ENCODE measurements around the gene ZNF670.

Gene ZNF670

DNA sequence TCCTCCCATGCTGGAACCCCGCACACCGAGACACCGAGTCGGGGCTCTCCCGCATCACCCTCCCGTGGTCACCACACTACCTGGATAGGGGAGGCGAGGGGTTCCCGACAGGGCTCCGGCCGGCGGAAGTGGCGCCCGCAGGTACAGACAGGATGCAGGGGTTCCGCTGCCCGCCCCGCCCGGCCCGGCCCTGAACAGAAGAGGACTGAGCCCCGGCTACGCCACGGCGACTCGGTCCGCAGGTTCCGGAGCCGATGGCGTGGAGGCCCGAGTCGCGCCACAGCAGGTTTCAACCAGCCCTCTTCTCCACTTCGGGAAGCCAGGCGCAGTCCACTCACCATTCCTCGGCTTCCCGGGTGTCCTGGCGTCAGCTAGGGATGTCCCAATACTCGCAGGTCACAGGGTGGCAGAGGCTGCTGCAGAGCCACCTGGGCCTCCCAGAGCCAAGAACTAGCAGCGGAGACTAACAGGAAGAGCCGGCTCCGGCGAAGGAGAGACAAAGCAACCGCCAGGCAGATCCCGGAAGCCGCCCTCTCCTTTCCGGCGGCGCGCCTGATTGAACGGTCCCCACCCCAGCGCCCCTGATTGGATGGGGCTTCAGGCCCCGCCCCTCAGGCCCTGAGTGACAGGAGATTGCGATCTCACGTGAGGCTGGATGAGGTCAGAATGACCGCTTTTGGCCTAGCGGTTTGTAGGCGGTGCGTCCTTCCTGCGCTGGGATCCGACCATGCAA lies 25.4 kb upstream of the ZNF670 start, which contains the start of gene ZNF669:
ZNF669 (minus strand) TSS at position 498 of the 733 bp plus-strand sequence; CDS start at position 341, 157 bp downstream.
- TF ChIP-seq CTCF (IDR thresholded peaks at IDR 0.05; ENCODE audit: low read depth, low read length) = no peak
- DNase-seq (ENCODE audit: low read depth in 2 of 2) = peak; percentile 95 to 97
- H3K4me3 ChIP-seq (replicated peaks in 1 of 2; ENCODE audit: low read depth in 2 of 2, low read length in 2 of 2) = peak within 1 kb of the TSS; percentile 89 to 99

DNA sequence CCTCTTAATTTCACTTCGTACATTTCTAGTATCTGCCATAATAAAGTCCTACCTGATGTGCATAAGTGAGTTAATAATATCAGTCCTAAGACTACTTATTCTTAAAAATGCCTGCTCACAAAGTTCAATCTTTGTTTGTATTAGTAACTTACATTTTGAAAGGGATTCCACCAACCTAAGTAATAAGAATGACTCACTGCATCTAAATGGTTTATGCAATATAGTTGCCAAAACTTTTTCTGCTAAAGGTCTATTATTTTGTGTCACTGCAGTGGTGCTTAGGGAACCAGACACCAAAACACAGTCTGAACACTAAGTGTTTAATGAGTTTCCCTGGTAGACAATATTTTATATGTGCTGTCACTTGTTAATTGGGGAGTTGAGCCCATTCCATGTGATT lies 23.8 kb upstream of the ZNF670 start:
- no peak for TF ChIP-seq CTCF (IDR thresholded peaks at IDR 0.05; ENCODE audit: low read depth, low read length)
- DNase-seq (ENCODE audit: low read depth in 2 of 2) = peak; percentile 7 to 70
- H3K4me3 ChIP-seq (replicated peaks in 1 of 2; ENCODE audit: low read depth in 2 of 2, low read length in 2 of 2) = no peak overlapping the region

DNA sequence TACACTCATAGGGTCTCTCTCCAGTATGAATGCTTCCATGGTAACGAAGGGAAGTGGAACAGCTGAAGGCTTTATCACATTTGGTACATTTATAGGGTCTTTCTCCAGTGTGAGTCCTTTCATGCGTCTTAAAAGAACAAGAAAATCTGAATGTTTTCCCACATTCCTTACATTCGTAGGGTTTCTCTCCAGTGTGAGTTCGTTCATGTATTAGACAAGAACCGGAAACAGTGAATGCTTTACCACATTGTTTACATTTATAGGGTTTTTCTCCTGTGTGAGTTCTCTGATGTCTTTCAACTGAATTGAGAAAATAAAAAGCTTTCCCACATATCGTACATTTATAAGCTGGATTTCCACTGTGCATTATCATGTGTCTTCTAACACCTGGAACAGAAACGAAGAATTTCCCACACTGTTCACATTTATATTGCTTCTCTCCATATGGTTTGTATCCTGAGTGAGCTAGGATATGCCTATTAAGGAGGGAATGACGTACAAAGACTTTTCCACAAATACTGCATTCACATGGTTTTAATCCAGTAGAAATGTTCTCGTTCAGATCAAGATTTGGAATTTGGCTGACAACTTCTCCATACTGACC lies 22.2 kb upstream of the ZNF670 start:
- H3K4me3 ChIP-seq (replicated peaks in 1 of 2; ENCODE audit: low read depth in 2 of 2, low read length in 2 of 2) = no peak overlapping the region
- DNase-seq (ENCODE audit: low read depth in 2 of 2) = no peak
- TF ChIP-seq CTCF (IDR thresholded peaks at IDR 0.05; ENCODE audit: low read depth, low read length) = no peak

- no peak overlapping the region for H3K4me3 ChIP-seq (replicated peaks in 1 of 2; ENCODE audit: low read depth in 2 of 2, low read length in 2 of 2)
- no peak for DNase-seq (ENCODE audit: low read depth in 2 of 2)
- no peak for TF ChIP-seq CTCF (IDR thresholded peaks at IDR 0.05; ENCODE audit: low read depth, low read length)
Observed at GRCh38 chr1:247096958-247097357, 18.3 kb upstream of the ZNF670 start.

GRCh38 chr1:247096544-247096943 lies 17.9 kb upstream of the ZNF670 start:
- no peak for TF ChIP-seq CTCF (IDR thresholded peaks at IDR 0.05; ENCODE audit: low read depth, low read length)
- no peak overlapping the region for H3K4me3 ChIP-seq (replicated peaks in 1 of 2; ENCODE audit: low read depth in 2 of 2, low read length in 2 of 2)
- DNase-seq (ENCODE audit: low read depth in 2 of 2) = no peak

- no peak for DNase-seq (ENCODE audit: low read depth in 2 of 2)
- no peak overlapping the region for H3K4me3 ChIP-seq (replicated peaks in 1 of 2; ENCODE audit: low read depth in 2 of 2, low read length in 2 of 2)
- no peak for TF ChIP-seq CTCF (IDR thresholded peaks at IDR 0.05; ENCODE audit: low read depth, low read length)
Observed at GRCh38 chr1:247096112-247096511, 17.5 kb upstream of the ZNF670 start.
